Measurements from ENCODE around the gene CARS1.

- TF ChIP-seq, protein P1, sequence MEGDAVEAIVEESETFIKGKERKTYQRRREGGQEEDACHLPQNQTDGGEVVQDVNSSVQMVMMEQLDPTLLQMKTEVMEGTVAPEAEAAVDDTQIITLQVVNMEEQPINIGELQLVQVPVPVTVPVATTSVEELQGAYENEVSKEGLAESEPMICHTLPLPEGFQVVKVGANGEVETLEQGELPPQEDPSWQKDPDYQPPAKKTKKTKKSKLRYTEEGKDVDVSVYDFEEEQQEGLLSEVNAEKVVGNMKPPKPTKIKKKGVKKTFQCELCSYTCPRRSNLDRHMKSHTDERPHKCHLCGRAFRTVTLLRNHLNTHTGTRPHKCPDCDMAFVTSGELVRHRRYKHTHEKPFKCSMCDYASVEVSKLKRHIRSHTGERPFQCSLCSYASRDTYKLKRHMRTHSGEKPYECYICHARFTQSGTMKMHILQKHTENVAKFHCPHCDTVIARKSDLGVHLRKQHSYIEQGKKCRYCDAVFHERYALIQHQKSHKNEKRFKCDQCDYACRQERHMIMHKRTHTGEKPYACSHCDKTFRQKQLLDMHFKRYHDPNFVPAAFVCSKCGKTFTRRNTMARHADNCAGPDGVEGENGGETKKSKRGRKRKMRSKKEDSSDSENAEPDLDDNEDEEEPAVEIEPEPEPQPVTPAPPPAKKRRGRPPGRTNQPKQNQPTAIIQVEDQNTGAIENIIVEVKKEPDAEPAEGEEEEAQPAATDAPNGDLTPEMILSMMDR (IDR thresholded peaks at IDR 0.05 in 2 of 3, conservative IDR thresholded peaks at IDR 0.05 in 1 of 3; ENCODE audit: control insufficient read depth in 2 of 3, extremely low read depth in 1 of 3, insufficient read depth in 1 of 3, low read depth in 3 of 3, low read length in 3 of 3) = no peak
- TF ChIP-seq ATF2 (IDR thresholded peaks at IDR 0.05; ENCODE audit: low read length) = no peak
- no peak for TF ChIP-seq NFIC (IDR thresholded peaks at IDR 0.05; ENCODE audit: low read depth, low read length)
- no peak for TF ChIP-seq POLR2A (IDR thresholded peaks at IDR 0.05; ENCODE audit: low read depth, low read length)
- no peak for TF ChIP-seq BRCA1 (IDR thresholded peaks at IDR 0.05; ENCODE audit: low read depth, low read length)
- no peak for TF ChIP-seq BHLHE40 (IDR thresholded peaks at IDR 0.05; ENCODE audit: borderline replicate concordance in 1 of 2, low read depth in 2 of 2, low read length in 1 of 2)
- TF ChIP-seq TAF1 (IDR thresholded peaks at IDR 0.05; ENCODE audit: borderline replicate concordance, low read depth, low read length) = no peak
Observed at GRCh38 chr11:3086671-3087150, 29.5 kb upstream of the CARS1 start.

Measured in GM12878 (cell line).